Stimulated activated CD8-positive, alpha-beta memory T cell treated with anti-CD3 and anti-CD28 coated beads, Interleukin-12 subunit alpha, Interleukin-12 subunit beta, amount 100 ng/mL, for 4 hours (primary cell): ENCODE measurements around the gene EPHX1.

Experiments used
- DNase-seq: peaks from one replicate; pipeline ENCODE4 v3.0.0-alpha.2; 2020; ENCODE audit warnings: low read depth

Gene EPHX1

DNA sequence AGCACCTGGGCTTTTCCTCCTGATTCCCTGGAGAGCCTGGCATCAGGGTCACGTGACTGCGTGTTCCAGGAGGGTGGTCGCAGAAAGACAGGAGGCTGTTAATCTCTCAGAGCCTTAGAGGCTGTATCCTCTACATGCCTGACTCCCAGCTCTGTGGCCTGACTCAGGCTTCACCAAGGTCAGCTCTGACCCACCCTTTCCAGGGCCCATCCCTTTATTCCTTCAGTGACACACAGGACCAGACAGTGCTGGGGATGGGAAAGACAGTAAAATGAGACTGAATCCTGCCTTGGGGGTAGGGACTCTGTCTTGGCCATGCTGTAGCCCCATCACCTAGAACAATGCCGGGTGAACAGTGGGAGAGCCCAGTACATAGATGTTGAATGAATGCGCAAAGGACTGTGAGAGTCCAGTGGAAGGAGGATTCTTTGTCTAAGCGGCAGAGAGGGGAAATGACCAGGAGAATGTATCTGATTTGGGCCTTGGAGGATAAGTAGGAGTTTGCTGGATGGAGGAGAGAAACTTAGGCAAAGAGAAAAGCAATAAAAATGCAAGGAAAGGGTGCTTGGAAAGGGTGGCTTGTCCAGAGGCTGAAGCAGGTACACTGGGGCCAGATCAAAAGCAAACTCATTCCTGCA, 33.0 kb downstream of the EPHX1 start:
- DNase-seq = no peak

GRCh38 chr1:225843426-225843795, 33.5 kb downstream of the EPHX1 start:
- no peak for DNase-seq

DNA sequence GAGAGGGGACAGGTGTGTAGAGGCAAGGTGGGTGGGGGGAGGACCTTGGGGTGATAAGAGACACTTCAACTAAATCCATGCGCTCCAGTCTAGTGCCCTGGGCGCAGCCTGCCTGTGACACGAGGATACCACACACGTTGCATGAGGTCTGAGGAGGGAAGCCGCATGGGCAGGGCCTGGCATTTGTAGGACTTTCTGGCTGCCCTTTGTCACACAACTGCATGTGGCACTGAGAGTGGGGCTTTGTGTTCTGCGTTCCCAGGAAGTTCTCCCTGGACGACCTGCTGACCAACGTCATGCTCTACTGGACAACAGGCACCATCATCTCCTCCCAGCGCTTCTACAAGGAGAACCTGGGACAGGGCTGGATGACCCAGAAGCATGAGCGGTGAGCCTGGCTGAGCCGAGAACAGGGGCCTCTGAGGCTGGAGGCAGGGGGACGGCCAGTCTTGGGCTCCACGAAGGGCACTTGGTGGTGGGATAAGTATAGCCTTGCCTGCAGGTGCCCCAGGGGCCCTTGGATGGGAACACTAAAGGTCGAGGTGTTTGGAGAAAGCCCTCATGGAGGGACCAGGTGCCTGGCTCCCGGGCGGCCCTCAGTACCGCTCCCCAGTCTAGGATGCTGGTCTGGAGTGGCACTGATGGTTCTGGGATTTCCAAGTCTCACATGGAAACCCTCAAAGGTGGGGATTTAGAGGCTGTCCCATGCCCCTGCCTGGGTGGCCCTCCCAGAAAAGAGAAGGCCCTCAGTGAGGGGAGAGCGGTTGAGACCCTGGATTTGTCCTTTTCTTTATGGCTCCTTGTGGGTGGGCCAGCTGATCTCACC, 34.5 kb downstream of the EPHX1 start:
- DNase-seq = no peak

GRCh38 chr1:225845097-225845496, 35.2 kb downstream of the EPHX1 start:
- DNase-seq = no peak

- DNase-seq = no peak
Measured at GRCh38 chr1:225845571-225846259, 35.8 kb downstream of the EPHX1 start.

DNA sequence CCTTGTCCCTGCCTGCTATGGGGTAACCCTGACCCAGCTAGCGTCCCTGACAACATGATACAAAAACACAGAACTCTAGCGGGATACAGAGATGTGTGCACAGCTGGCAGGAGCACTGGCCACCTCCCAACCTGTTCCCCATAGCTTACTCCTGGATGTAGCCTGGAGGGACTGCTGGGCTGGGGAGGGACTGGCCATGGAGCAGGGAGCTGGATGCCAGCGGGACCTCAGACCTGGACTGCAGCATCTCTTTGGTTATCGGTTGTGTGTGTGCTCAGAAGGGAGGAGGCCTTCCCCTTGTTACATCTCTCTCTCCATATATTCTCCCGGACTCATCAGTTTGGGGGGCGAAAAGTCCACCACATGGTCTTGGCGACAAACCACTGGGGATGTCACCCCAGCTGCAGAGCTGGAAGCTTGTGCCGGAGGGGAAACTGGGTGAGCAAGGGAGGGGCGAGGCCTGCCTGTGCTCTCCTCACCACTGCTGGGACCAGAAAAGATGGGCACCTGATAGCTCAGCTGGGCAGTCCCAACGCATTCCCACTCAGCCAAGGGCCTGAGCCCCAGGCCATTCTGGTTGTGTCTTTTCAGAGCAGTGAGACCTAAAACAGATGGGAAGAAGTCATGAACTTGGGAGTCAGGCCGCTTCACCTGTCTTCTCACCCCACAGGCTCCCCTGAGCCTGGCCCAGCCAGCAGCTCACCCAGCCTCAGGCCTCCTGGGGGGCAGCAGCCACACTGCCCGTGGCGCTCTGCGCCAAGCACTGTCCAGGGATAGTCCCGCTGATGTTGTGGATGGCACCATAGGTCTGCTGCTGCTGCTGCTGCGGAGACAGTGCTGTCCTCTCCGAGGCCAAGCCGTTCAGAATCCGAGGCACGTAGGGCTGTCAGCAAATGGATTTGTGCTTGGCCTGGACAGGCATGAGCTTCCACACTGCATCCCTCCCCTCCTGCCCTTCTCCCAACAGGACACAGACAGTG, 36.7 kb downstream of the EPHX1 start:
- DNase-seq = no peak

GRCh38 chr1:225847610-225848009, 37.7 kb downstream of the EPHX1 start:
- DNase-seq = no peak

DNA sequence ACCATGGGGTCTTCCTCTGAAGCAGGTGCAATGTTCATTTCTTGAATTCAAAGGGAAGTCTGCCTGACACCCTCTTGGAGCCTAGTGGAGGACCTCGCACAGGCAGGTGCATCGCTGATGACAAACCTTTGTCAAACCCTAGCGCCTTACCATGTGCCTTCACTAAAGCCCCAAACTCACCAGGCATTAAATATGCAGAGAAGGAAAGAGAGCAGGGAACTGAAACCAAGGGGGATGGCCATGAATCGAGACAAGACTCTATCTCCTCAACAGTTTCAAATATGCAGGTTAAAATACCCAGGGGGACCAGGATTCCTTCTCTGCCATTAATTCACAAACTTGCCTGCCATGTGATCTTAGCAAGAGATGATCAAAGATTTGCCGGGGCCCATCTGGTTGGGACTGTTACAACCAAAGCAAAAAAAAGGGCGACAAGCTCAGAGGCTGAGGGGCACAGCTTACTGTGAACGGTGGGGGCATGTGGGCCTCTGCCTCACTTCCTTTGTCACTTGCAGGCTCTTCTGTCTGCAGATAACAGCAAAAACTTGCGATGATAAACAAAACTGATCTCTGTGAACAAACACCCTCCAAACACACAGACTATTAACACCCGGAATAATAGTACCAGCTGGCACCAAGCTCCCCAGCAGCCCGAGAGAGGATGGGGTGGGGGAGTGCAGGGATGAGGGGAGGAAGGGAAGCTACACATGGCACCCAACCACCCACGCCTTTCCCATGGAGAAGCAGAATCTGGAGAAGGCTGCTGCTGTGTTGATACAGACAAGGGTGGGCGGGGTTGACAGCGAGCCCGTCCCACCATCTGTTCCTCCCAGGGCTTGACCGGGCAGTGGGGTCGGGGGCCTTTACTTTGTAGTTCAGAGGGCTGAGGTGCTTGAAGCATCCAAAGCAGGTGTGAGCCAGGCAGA, 38.4 kb downstream of the EPHX1 start:
- DNase-seq = no peak

- DNase-seq = no peak
Measured at GRCh38 chr1:225849925-225850324, 40.0 kb downstream of the EPHX1 start.

DNA sequence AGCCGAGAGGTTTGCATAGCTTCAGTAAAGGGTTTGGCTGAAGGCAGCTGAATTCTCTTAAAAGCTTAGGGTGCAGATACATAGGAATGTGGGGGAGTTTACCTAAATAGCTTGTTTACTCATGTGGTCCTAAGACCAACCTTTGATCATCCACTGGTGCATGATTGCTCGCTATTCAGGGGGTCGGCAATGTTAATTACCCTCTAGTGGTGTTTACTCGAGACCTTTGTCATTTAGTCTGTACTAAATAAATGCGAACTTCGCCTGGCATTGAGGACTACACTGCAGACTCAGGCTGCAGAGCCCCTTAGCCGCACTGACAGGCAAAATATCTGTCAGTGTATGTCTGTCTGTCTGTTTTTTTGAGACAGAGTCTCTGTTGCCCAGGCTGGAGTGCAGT, 40.4 kb downstream of the EPHX1 start:
- DNase-seq = no peak

GRCh38 chr1:225851805-225852204, 41.9 kb downstream of the EPHX1 start:
- DNase-seq = no peak

DNA sequence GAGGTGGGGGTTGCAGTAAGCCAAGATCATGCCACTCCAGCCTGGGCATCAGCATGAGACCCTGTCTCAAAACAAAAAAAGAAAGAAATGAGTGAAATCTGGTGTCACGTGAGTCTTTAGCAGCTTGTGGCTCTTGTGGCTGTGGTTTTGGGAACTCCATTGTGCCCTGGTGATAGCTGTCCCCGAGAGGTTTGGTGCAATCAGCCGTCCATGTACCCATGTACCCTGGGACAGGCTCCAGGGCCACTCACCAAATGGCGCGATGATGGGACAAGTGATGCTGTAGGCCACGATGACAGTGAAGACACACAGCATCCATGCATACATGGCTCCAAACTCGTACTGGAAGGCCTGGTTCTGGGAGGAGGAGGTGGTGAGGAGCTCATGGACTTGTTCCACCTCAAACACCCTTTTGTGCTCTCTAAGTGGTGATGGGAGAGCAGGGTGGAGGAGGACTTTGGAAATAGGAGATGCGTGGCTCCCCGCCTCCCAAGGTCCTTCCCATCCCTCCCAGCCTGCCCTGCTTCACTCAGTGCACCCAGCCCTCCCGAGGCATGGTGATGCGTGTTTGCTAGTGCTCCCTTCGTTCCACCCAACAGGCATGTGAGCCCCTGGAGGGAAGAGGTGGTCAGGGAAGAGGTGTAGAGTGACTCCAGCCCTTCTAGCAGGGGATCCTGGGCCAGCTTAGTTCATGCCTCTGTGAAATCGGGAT, 42.6 kb downstream of the EPHX1 start:
- no peak for DNase-seq

DNA sequence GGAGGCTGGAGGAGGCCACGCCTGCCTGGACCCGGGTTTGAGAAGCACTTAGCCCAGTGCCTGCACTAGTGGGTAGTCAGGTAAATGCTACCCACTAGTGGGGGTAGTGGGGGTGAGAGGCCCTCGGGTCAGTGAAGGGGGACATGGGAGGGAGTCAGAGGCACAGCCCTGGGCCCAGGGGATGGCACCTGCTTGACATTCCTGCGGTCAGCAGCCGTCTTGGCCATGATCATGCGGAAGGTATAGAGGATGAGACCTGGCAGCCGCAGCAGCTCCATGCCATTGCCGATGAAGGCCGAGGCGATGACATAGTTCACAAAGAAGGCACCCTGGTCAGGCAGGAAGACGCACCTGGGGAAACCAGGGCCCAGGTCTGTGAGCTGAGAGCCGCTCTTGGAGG, 43.5 kb downstream of the EPHX1 start:
- DNase-seq = no peak

DNA sequence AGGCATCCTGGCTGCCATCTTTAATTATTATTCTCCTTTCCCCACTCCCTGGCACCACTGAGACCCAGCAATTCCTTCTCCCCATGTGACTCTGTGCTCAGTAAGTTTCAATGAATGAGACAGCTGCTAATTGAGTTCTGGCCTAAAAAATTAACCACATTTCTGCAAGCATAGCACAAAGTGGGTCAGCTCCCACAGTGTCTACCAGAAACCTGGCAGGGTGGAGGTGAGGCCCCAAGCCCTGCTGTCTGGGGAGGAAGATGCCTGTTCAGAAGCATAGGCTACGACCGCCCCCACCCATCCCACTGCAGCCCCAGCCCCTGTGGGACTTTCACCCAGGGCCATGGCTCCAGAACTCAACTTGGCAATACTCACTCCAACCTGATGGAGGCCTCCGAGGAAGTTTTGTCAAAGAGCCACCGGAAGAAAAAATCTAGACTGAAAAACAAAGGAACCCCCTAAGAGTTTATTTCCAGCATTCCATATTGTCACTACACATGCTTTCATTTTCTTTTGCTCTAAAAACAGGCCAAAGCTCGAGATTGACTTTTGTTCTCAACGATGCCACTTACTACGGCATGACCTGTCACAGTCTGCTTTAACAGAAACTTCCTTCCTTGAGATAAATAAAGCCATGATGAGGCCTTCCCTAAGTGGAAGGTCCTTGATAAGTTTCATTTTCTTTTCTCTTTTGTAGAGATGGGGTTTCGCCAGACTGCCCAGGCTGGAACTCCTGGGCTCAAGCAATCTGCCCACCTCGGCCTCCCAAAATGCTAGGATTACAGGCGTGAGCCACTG, 45.8 kb downstream of the EPHX1 start:
- DNase-seq = no peak

- DNase-seq = no peak
Measured at GRCh38 chr1:225857256-225857655, 47.3 kb downstream of the EPHX1 start.

DNA sequence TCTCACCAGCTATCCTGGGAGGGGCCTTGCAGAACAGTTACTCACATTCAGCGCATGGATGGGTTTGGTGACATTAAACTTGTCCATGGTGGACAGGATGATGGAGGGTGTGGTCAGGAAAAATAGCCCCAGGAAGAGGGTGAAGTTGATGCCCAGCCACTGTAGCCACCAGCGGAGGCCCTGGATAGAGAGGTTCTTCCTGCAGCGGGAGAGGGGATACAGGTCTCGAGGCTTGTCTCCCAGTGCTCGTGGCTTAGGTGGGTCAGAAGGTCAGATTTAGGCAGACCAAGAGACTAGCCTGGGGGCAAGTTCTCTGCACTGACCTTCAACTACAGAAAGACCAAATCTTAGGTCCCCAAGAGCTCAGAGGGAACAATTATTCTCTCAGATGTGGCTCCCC, 49.2 kb downstream of the EPHX1 start:
- no peak for DNase-seq

GRCh38 chr1:225860107-225860506, 50.2 kb downstream of the EPHX1 start:
- no peak for DNase-seq

- no peak for DNase-seq
Measured at GRCh38 chr1:225860876-225861441, 51.0 kb downstream of the EPHX1 start.
